Measurements from ENCODE around the gene NOB1.

DNA sequence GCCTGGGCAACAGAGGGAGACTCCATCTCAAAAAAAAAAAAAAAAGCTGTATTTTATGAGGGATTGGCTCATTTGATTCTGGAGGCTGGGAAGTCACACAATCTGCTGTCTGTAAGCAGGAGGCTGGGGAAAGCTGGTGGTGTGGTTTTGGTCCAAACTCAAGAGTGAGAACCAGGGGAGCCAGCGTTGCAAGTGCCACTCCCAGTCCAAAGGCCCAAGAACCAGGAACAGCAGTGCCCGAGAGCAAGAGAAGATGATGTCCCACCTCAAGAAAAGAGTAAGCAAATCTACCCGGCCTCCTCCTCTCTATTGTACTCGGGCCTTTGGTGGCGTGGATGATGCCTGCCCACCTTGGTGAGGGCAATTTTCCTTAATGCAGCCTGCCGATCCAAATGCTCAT is 22.6 kb downstream of the NOB1 start:
- TF ChIP-seq CTCF (IDR thresholded peaks at IDR 0.05): no peak
- TF ChIP-seq EZH2 (IDR thresholded peaks at IDR 0.05; ENCODE audit: borderline replicate concordance, insufficient read depth, low read depth, low read length, poor library complexity, severe bottlenecking): no peak

All from B cell (primary cell).